GM18508 (cell line): Measurements from ENCODE around the gene TIPRL.
"Not testable (repeated sequence)": the region's sequence is repeated elsewhere in the genome, so short reads cannot be mapped to it uniquely, and the experiment has no call there.

Source experiments
- ATAC-seq: cut with Tn5 transposase; IDR thresholded peaks from one replicate; pipeline ENCODE4 v1.9.1; 2021; ENCODE audit warnings: moderate number of reproducible peaks; ENCODE audit not compliant: insufficient read depth, unreplicated experiment

The TIPRL gene

DNA sequence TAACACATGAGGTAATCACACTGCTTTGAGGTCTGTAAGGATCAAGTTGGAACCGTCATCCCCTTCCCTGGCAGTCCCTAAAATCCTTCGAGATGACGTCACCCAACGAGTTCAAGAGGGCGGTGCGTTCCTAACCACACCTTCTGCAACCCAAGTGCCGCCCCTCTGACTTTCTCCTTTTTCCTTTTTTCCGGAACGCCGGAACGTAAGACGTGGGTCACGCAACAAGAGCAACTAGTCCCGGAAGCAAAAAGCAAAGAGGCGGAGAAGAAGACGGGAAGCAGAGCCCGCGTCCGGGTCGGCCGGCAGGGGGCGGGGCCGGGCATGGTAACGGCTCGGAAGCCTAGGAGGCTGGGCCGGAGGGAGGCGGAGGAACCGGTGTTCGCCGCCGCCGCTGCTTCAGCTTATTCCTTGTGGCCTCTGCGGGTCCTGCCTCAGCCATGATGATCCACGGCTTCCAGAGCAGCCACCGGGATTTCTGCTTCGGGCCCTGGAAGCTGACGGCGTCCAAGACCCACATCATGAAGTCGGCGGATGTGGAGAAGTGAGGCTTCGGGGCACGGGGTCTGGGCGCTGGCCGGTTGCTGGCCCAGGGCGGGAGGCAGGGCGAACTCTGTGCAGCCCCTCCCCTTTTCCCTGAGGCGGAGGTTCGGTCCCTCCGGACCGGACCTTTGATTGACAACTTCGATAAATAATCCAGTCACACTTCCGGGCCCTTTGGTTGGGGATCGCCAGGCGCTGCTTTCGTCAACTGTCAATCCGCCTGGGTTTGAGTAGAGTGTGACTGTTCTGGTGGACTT lies at the start of gene TIPRL:
TSS of gene TIPRL (plus strand) at position 325 of the 800 bp plus-strand sequence. CDS start at position 441, 116 bp downstream.
- peak; percentile 54 for ATAC-seq

- no peak for ATAC-seq
Measured at GRCh38 chr1:168129933-168130332, 48.8 kb upstream of the TIPRL start.

DNA sequence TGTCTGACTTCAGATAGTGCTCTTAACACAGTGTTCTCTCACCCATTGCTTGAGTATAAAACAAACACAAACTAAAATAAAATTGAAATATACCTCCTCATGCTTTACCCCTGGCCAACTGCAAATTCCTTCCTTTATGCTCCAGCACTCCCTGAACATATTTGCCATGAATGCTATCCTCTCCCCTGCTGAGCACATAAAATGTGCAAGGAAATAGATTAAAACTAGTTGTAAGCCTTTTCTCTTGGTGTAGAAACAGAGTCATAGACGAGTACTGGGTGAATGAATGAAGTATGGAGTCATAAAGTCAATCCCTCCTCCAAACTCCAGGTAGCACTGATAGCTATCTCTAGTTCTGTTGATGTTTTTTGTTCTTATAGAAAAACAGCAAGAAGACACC lies 44.6 kb upstream of the TIPRL start:
- no peak for ATAC-seq

- ATAC-seq = no peak
Measured at GRCh38 chr1:168134642-168135041, 44.1 kb upstream of the TIPRL start.

DNA sequence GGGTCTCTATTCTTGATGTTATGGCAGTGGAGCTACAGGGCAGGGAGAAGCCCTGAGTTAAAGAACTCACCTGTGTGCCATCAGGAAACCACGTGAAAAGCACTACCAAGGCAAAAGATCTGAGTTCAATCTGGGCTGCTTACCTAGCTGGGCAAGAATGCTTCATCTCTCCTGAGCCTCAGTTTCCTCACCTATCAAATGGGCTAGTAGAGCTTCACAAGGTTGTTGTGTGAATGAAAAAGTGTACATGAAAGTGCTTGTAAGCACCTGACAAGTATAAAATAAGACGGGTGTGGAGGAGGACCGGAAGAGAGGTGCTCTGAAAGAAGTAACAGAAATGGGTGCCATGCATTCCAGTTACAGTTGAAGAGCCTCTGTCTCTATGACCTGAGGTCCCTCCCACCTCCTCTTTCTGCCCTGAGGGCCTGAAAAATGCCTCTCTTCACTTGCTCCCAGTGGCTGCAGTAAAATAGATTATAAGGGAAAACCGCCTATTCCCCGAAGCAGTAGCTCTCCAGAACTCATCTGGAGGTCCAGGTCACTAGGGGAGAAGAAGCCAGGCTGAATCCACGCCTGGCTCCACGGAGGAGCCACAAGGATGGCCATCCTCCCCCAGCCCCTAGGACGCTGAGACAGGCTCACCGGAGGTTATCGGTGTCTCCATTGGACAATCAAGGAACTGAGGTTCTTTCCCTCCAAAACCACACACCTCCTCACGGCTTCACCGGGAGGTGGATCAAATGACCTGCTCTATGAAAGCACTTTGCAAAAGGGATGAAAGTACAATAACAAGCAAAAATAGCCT lies 43.4 kb upstream of the TIPRL start:
- ATAC-seq = no peak

- no peak for ATAC-seq
Measured at GRCh38 chr1:168135921-168136708, 42.6 kb upstream of the TIPRL start.

- no peak for ATAC-seq
Measured at GRCh38 chr1:168136709-168137514, 41.9 kb upstream of the TIPRL start, which contains the start of gene GPR161. GPR161 (minus strand) TSS chr1:168136930; CDS start chr1:168104850, 32,080 bp downstream.

GRCh38 chr1:168137515-168137821 lies 41.3 kb upstream of the TIPRL start:
- ATAC-seq = no peak

DNA sequence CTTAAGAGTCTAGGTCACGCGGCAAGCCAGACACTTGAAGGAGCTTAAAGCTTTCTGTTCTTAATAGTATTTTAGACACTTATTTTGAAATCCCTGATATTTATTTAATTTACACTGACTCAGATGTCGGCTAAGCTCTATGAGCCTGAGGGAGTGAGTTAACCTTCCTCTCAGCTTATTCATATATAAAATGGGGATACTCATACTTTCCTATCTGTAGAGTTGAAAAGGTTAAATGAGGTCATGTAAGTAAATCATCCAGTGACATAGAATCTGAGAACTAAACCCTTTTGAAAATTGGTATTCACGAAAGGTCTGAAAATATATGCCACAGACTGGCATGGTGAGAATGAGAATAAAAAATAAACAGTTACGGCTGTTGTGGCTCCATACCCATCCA lies 40.6 kb upstream of the TIPRL start:
- no peak for ATAC-seq

DNA sequence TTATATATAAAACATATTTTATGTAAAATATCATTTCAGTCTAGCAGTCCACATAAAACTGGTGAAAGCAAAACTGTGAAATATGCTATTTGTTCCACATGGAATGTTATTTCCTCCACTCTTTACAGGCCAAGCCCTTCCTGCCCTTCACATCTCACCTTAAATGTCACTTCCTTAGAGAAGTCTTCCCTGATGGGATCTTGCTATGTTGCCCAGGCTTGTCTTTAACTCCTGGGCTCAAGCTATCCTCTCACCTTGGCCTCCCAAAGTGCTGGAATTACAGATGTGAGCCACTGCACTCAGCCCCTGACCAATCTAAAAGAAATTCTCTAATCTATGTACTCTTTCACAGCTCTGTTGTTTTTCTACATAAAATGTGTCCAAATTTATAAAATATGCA lies 39.7 kb upstream of the TIPRL start:
- no peak for ATAC-seq

GRCh38 chr1:168141871-168142385 lies 36.8 kb upstream of the TIPRL start:
- ATAC-seq = no peak

DNA sequence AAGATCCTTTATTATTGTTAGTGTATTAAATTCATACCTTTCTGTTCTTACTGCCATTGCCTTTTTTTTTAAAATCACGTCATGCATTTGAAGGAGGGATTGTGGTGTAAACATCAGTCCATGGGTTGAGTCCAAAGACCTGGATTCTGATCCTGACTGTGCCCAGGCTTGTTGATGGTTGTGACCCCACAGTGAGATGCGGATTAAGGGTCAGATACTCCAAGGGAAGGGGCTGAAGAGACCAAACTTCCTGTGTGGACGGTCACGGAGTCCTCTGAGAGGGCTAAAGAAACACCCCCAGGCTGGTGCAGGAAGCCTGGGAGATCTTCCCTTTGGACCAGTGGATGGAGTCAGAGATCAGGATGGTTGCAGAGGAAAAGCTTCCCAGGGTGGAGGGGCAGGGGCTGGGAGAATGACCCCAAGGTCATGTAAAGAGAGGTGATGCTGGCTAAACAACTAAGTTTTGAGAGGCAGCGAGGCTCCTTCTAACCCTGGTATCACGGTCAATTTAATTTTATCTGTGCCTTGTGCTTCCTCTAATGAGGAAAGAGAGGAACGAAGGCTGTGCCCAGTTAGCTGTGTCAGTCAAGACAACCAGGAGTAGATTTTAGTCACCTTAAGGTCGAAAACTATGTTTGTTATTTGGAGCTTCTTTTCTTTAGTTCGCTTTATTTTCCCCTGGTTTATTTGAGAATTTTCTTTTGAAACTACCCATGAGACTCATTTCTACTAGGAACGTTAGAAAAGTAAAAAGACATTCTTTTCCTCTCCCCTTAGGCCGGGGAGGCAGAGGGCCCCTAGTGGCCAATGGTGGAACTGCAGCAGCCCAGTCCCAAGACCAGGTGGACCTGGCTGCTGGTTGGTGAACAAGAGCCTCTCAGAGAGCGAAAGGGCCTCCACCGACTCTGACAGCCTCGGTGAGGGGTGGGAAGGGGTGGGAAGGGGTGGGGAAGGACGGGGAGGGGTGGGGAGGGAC lies 33.3 kb upstream of the TIPRL start:
- peak; percentile 58 for ATAC-seq

DNA sequence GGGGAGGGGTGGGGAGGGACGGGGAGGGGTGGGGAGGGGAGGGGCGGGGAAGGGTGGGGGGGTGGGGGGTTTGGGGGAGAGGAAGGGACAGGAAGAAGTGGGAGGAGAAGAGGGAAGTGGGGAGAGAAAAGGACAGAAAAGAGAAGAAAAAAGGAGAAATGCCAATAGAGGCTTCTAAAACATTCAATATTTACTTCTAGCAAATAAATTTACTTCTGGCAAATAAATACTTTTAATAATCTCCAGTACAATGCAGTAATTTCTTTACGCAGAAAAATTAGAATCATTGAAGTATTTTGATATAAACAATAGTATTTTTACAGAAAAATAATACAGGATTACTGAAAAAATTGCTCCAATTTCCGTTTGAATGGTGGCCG lies 32.6 kb upstream of the TIPRL start:
- ATAC-seq = no peak

DNA sequence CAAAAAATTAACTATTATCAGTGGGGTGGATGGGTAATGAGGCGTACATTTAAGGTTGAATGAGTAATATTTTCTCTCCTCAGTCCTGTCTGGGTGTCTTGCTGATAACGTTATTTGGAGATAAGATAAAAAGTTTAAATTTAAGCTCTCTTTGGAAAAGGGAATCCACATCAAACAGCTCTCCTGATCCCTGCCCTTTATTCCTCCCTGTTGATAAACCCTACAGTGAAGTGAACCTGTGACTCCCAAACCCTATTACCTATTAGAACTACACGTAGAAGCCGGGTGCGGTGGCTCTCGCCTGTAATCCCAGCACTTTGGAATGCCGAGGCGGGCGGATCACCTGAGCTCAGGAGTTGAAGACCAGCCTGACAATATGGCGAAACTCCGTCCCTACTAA lies 32.1 kb upstream of the TIPRL start:
- ATAC-seq = no peak

DNA sequence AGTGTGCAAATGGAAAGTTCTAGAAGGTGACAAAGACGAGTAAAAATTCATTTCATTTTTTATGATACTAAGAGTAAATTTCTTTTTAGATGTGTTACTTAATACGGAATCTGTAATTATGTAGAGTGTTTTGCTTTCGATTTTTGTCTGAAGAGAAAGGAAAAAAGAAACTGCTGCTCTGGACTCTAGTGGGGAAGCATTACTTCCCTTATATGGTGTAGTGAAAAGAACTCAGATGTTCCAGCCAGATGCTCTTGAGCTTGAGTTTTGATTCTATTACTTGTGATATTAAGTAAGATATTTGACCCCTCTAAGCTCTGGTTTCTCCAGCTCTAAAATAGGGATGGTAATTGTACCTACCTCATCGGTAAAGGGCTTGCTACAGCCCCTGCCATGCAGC lies 29.8 kb upstream of the TIPRL start:
- peak; percentile 61 for ATAC-seq

GRCh38 chr1:168150283-168150682 lies 28.5 kb upstream of the TIPRL start:
- no peak for ATAC-seq

DNA sequence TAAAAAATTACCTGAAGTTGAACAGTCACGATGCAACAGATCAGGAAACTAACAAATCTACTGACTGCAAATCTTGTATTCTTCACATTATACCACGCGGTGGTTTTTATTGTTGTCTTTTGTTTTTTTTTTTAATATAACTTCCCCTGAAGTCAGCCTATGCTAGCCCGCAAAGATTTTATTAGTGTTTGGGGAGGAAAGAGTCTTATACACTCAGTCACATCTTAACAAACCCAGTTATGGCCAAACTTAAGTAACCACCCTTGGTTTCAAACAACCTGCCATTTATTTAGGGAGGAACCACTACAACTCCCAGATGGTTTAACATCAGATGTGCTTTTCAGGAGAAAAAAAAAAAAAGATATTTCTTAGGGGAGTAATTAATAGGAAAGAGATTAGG lies 26.8 kb upstream of the TIPRL start:
- ATAC-seq = no peak

GRCh38 chr1:168154707-168155106 lies 24.1 kb upstream of the TIPRL start:
- not testable (repeated sequence) for ATAC-seq

DNA sequence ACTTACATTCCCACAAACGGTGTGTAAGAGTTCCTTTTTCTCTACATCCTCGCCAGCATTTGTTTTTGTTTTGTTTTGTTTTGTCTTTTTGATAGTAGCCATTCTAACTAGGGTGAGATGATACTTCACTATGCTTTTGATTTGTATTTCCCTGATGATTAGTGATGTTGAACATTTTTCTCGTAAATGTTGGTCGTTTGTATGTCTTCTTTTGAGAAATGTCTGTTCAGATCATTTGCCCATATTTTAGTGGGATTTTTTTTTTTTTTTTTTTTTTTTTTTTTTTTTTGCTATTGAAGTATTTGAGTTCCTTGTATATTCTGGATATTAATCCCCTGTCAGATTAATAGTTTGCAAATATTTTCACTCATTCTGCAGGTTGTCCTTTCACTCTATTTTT lies 22.9 kb upstream of the TIPRL start:
- ATAC-seq = no peak
